Neural cell (in vitro differentiated cells): ENCODE data around the gene LAPTM4A. TPM values are rescaled to one million over a fixed set of nuclear protein-coding genes. Genes with fewer than 3 reads are reported as not detected.
A peak's percentile ranks its signal among the peaks of the same experiment; 100 is the strongest.

Experiments used
- H2AFZ ChIP-seq: fragments of 200-600, 300-800 bp; sonication (generic), shearing (Covaris generic); 2 replicates; pipeline ENCODE4 v1.6.0; 2014; ENCODE audit warnings: low read depth, mild to moderate bottlenecking, antibody characterized with exemption, low read length, moderate library complexity
- H3F3A ChIP-seq: fragments of 200-600 bp; shearing (Covaris generic); 2 replicates; pipeline ENCODE4 v1.6.1; 2016; ENCODE audit warnings: mild to moderate bottlenecking, moderate library complexity, mixed read lengths, antibody characterized with exemption, low read length; ENCODE audit not compliant: insufficient read depth, poor library complexity, severe bottlenecking
- H3K27ac ChIP-seq: fragments of 200-600, 300-800 bp; sonication (generic), shearing (Covaris generic); 2 replicates; pipeline ENCODE4 v1.5.1; 2014; ENCODE audit warnings: mild to moderate bottlenecking, low read length, moderate library complexity
- H3K27me3 ChIP-seq: fragments of 300-800, 200-600 bp; sonication (generic), shearing (Covaris generic); 2 replicates; pipeline ENCODE4 v1.6.0; 2014; ENCODE audit warnings: mild to moderate bottlenecking, low read depth, low read length, moderate library complexity; ENCODE audit not compliant: insufficient read depth
- H3K36me3 ChIP-seq: fragments of 300-800, 200-600 bp; sonication (generic), shearing (Covaris generic); 2 replicates; pipeline ENCODE4 v1.5.1; 2014; ENCODE audit warnings: mild to moderate bottlenecking, antibody characterized with exemption, low read length, moderate library complexity; ENCODE audit not compliant: insufficient read depth
- H3K4me2 ChIP-seq: fragments of 300-800, 200-600 bp; sonication (generic), shearing (Covaris generic); 2 replicates; pipeline ENCODE4 v1.6.0; 2014; ENCODE audit warnings: mild to moderate bottlenecking, low read length
- H3K4me3 ChIP-seq: fragments of 300-800, 200-600 bp; sonication (generic), shearing (Covaris generic); 2 replicates; pipeline ENCODE4 v1.5.1; 2014; ENCODE audit warnings: mild to moderate bottlenecking, low read length, moderate library complexity
- H3K79me2 ChIP-seq: fragments of 200-600 bp; shearing (Covaris generic); replicated peaks from 2 replicates; pipeline ENCODE4 v1.6.0; 2014; ENCODE audit warnings: mild to moderate bottlenecking, low read length, moderate library complexity; ENCODE audit not compliant: insufficient read depth
- H3K9ac ChIP-seq: fragments of 300-800, 200-600 bp; sonication (generic), shearing (Covaris generic); 2 replicates; pipeline ENCODE4 v1.6.1; 2016; ENCODE audit warnings: mild to moderate bottlenecking, low read length, mixed read lengths
- H3K9me2 ChIP-seq: fragments of 200-600 bp; shearing (Covaris generic); 2 replicates; pipeline ENCODE4 v1.6.1; 2016; ENCODE audit warnings: mild to moderate bottlenecking, low read length, mixed read lengths; ENCODE audit not compliant: insufficient read depth
- H3K9me3 ChIP-seq: fragments of 200-600, 300-800 bp; sonication (generic), shearing (Covaris generic); 2 replicates; pipeline ENCODE4 v1.6.1; 2016; ENCODE audit warnings: mild to moderate bottlenecking, mixed run types, low read length, moderate library complexity, mixed read lengths
- H4K20me1 ChIP-seq: fragments of 200-600 bp; shearing (Covaris generic); 2 replicates; pipeline ENCODE4 v1.6.1; 2016; ENCODE audit warnings: mild to moderate bottlenecking, mixed run types; ENCODE audit not compliant: insufficient read depth
- CTCF ChIP-seq: fragments of 450-650 bp; IDR thresholded peaks from 2 replicates; pipeline ENCODE4 v1.5.1; 2014; ENCODE audit warnings: antibody characterized with exemption, mild to moderate bottlenecking, moderate library complexity; ENCODE audit not compliant: poor library complexity, severe bottlenecking
- EP300 ChIP-seq: fragments of 450-650 bp; conservative IDR thresholded peaks from 2 replicates; pipeline ENCODE4 v1.6.1; 2014; ENCODE audit warnings: antibody characterized with exemption, mild to moderate bottlenecking, moderate library complexity; ENCODE audit not compliant: poor library complexity, severe bottlenecking
- EZH2 ChIP-seq: fragments of 200-600, 300-800 bp; shearing (Covaris generic), sonication (generic); IDR thresholded peaks from 2 replicates; pipeline ENCODE4 v1.6.1; 2014; ENCODE audit warnings: antibody characterized with exemption, low read length, borderline replicate concordance, mild to moderate bottlenecking; ENCODE audit not compliant: insufficient read depth, poor library complexity, severe bottlenecking
- MXI1 ChIP-seq: fragments of 450-650 bp; conservative IDR thresholded peaks from 2 replicates; pipeline ENCODE4 v1.6.1; 2014; ENCODE audit warnings: antibody characterized with exemption, mild to moderate bottlenecking; ENCODE audit not compliant: poor library complexity, severe bottlenecking
- POLR2AphosphoS5 ChIP-seq: IDR thresholded peaks from 2 replicates; pipeline ENCODE4 v1.6.1; 2012
- RAD21 ChIP-seq: fragments of 450-650 bp; conservative IDR thresholded peaks from 2 replicates; pipeline ENCODE4 v1.6.1; 2014; ENCODE audit warnings: antibody characterized with exemption, mild to moderate bottlenecking, moderate library complexity
- REST ChIP-seq: IDR thresholded peaks from 2 replicates; pipeline ENCODE4 v1.6.1; 2012; ENCODE audit warnings: borderline replicate concordance
- SMC3 ChIP-seq: fragments of 450-650 bp; conservative IDR thresholded peaks from 2 replicates; pipeline ENCODE4 v1.6.1; 2014; ENCODE audit warnings: antibody characterized with exemption, mild to moderate bottlenecking, moderate library complexity; ENCODE audit not compliant: poor library complexity
- TAF1 ChIP-seq: IDR thresholded peaks from 2 replicates; pipeline ENCODE4 v1.6.1; 2012; ENCODE audit warnings: low read depth
- polyA plus RNA-seq: library from polyadenylated mRNA; depleted of rRNA; stranded (reverse); fragments of >200 nt; gene quantifications from 2 replicates; pipeline ENCODE4 v1.2.3, GENCODE V29; 2014

LAPTM4A gene
- polyA plus RNA-seq, 1 donor from 2014 or later = 81.7 TPM

GRCh38 chr2:20012032-20012281 is 39.5 kb downstream of the LAPTM4A start:
- no peak overlapping the region for H3K27ac ChIP-seq
- H4K20me1 ChIP-seq = no peaks in the 10 kb centered on the region
- H3K27me3 ChIP-seq = peaks cover 32% of the 10 kb centered on the region
- no peak overlapping the region for H3K9ac ChIP-seq
- H2AFZ ChIP-seq = no peak overlapping the region
- H3K4me2 ChIP-seq = no peak overlapping the region
- H3K9me3 ChIP-seq = no peaks in the 10 kb centered on the region
- H3K4me3 ChIP-seq = peak overlapping the region; percentile 63
- no peaks in the 10 kb centered on the region for H3K79me2 ChIP-seq
- TF ChIP-seq TAF1 (no peak), POLR2AphosphoS5 (no peak), MXI1 (no peak), REST (no peak), CTCF (no peak), EP300 (no peak), RAD21 (no peak), EZH2 (no peak), SMC3 (no peak)
- H3K36me3 ChIP-seq = no peaks in the 10 kb centered on the region
- no peaks in the 10 kb centered on the region for H3K9me2 ChIP-seq
- no peaks in the 10 kb centered on the region for H3F3A ChIP-seq

- no peak overlapping the region for H3K27ac ChIP-seq
- no peak for TF ChIP-seq SMC3
- TF ChIP-seq EP300 = no peak
- TF ChIP-seq EZH2 = no peak
- no peak for TF ChIP-seq CTCF
- TF ChIP-seq POLR2AphosphoS5 = no peak
- no peak for TF ChIP-seq TAF1
- no peak for TF ChIP-seq REST
- TF ChIP-seq RAD21 = no peak
- no peaks in the 10 kb centered on the region for H3K36me3 ChIP-seq
- H3F3A ChIP-seq = no peaks in the 10 kb centered on the region
- no peaks in the 10 kb centered on the region for H4K20me1 ChIP-seq
- no peak overlapping the region for H2AFZ ChIP-seq
- H3K9me3 ChIP-seq = no peaks in the 10 kb centered on the region
- H3K27me3 ChIP-seq = peaks cover 32% of the 10 kb centered on the region
- H3K4me2 ChIP-seq = no peak overlapping the region
- H3K9ac ChIP-seq = no peak overlapping the region
- H3K9me2 ChIP-seq = no peaks in the 10 kb centered on the region
- H3K4me3 ChIP-seq = no peak overlapping the region
- no peaks in the 10 kb centered on the region for H3K79me2 ChIP-seq
Measured at GRCh38 chr2:20011276-20012031, 40.0 kb downstream of the LAPTM4A start.
